ENCODE results near the gene FUCA1.

DNA sequence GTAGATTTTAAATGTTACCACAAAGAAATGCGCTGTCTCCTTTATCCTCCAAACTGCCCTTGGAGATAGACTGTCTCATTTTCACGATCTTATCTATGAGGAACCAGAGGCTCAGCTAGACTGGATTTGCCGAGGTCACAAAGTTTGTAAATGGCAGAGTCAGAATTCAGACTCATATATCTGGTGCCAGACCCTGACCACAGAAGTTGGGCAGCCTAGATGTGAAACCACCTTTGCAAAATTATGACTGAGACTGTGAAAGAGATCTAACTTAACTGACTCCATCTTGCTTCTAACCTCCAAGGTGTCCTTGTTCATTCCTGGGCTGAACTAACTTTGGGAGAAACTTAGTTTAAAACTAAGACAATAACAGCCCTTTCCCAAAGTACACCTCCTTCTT is 31.0 kb upstream of the FUCA1 start:
- TF ChIP-seq, protein P1, sequence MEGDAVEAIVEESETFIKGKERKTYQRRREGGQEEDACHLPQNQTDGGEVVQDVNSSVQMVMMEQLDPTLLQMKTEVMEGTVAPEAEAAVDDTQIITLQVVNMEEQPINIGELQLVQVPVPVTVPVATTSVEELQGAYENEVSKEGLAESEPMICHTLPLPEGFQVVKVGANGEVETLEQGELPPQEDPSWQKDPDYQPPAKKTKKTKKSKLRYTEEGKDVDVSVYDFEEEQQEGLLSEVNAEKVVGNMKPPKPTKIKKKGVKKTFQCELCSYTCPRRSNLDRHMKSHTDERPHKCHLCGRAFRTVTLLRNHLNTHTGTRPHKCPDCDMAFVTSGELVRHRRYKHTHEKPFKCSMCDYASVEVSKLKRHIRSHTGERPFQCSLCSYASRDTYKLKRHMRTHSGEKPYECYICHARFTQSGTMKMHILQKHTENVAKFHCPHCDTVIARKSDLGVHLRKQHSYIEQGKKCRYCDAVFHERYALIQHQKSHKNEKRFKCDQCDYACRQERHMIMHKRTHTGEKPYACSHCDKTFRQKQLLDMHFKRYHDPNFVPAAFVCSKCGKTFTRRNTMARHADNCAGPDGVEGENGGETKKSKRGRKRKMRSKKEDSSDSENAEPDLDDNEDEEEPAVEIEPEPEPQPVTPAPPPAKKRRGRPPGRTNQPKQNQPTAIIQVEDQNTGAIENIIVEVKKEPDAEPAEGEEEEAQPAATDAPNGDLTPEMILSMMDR (IDR thresholded peaks at IDR 0.05; ENCODE audit: low read depth, low read length) = no peak
- no peak for TF ChIP-seq EZH2phosphoT487 (IDR thresholded peaks at IDR 0.05; ENCODE audit: low read depth)
